ENCODE measurements around the gene UGGT2.
"Not testable (repeated sequence)": the region's sequence is repeated elsewhere in the genome, so short reads cannot be mapped to it uniquely, and the experiment has no call there.

Gene UGGT2

DNA sequence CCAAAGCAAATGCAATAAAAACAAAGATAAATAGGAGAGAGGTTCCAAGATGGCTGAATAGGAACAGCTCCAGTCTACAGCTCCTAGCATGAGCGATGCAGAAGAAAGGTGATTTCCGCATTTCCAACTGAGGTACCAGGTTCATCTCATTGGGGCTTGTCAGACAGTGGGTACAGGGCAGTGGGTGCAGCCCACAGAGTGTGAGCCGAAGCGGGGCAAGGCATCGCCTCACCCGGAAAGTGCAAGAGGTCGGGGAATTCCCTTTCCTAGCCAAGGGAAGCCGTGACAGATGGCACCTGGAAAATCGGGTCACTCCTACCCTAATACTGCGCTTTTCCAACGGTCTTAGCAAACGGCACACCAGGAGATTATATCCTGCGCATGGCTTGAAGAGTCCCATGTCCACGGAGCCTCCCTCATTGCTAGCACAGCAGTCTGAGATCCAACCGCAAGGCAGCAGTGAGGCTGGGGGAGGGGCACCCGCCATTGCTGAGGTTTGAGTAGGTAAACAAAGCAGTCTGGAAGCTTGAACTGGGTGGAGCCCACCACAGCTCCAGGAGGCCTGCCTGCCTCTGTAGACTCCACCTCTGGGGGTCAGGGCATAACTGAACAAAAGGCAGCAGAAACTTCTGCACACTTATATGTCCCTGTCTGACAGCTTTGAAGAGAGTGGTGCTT lies 6.6 kb downstream of the UGGT2 start:
- DNase-seq, result not testable (repeated sequence)

DNA sequence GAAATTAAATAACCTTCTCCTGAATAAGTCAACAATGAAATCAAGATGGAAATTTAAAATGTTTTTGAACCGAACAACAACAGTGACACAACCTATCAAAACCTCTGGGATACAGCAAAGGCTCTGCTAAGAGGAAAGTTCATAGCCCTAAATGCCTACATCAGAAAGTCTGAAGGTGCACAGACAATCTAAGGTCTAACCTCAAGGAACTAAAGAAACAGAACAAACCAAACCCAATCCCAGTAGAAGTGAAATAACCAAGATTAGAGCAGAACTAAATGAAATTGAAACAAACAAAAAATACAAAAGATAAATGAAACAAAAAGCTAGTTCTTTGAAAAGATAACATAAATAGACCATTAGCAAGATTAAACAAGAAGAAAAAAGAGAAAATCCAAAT lies 9.0 kb downstream of the UGGT2 start:
- DNase-seq, result no peak

DNA sequence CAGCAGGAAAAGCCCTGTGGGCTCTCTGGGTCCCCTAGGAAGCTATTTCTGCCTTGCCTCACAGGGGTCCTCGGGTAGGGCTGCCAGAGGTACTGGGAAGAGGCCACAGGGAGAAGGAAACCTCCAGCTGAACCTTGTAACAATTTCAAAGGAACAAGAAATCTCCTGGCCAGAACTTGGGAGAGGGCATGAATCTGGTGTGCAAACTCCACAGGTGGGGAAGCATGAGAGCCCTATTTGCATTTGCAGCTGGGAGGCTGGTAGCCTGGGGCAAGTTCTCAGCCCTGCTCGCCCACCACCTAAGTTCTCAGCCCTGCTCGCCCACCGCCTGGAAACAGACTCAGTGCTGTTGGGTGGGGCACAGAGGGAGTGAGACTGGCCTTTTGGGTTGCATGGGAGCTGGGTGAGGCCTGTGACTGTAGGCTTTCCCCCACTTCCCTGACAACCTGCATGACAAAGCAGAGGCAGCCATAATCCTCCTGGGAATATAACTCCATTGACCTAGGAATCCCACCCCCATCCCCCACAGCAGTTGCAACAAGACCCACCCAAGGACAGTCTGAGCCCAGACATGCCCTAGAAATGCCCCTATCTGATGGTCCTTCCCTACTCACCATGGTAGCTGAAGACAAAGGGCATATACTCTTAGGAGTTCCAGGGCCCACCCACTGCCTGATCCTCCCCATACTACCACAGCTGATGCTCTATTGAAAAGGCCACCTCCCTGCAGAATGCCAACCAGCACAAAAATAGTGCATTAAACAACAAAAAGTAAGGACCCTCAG lies 11.7 kb downstream of the UGGT2 start:
- no peak for DNase-seq

DNA sequence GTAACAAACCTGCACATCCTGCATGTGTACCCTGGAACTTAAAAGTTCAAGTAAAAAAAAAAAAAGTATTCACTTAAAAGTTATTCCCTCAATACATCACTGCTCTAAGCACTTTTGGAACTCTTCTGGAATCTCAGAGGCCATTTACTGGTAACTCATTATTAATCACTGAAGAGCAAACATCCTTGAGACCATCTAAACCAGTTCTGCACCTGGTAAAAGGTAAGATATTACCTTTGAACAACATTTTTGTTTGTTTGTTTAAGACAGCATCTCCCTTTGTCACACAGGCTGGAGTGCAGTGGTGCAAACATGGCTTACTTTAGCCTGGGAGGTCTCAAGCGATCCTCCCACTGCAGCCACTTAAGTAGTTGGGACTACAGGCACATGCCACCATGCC lies 16.7 kb downstream of the UGGT2 start:
- DNase-seq, result no peak

DNA sequence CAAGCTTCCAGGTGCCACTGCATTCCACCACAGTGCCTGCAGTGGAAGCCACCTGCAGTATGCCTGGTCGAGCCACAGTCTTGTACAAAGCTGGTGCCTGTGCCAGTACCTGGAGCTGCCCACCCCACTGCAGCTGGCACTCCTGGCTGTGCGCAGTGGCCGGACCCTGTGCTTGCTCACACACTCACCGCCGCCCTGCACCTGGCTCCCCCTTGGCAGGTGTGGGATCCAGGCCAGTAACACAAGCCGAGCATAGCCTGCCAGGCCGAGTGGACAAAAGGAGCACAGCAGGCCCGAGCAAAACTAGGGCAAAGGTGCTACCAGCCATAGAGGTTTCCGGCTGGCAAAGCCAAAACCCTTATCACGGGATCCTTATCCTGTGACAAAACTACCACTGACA lies 18.5 kb downstream of the UGGT2 start:
- no peak for DNase-seq

DNA sequence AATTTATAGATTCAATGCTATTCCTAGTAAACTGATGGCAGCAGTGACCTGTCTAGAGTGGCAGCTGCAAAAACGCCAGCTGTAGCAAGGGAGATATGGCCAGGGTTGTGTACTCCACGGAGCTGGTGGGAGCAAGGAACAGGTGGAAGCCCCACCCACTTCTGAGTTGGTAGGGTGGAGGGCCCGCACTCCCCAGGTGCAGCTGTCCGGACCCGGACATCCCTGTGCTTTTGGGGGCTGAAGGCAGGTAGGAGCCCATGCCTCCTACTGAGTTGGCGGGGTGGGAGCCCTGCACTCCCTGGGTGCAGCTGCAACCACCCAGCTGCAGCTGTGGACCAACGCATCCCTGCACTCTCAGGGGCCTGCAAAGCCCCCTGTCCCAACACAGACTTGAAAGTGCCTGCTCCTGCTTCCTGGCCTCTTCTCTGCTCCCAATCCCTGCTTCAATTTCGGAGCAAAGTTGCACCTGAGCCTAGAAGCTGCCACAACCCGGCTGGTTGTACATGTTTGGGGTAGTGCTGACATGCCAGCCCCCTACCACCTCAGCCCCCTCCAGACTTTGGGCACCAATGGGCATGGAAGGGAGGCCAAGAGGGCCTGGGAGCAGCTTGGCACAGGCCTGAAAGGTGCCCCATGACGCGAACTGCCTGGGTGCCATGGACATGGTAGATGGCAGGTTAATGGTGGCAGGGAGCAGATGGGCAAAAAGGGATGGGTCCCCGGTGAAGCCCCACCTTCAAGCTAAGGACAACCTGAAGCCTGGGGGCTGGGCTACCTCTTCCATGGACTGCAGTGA lies 19.8 kb downstream of the UGGT2 start:
- DNase-seq, result no peak

DNA sequence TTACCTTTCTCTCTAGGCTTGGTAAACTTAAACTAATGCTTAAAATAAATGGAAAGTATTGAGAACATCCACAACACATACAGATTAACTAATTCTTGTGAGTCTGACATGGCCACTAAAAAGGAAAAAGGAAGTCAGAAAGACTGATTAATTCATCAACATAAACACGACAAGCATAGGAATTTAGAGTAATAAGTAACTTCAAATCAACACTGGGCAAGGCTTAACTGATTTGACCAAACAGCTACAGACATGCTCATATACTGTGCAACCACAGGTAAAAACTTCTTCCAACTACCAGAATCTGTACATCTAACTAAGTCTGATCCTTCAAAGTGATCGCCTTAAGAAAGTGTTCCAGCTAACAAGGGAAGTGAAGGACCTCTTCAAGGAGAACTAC lies 20.5 kb downstream of the UGGT2 start:
- DNase-seq, result no peak

DNA sequence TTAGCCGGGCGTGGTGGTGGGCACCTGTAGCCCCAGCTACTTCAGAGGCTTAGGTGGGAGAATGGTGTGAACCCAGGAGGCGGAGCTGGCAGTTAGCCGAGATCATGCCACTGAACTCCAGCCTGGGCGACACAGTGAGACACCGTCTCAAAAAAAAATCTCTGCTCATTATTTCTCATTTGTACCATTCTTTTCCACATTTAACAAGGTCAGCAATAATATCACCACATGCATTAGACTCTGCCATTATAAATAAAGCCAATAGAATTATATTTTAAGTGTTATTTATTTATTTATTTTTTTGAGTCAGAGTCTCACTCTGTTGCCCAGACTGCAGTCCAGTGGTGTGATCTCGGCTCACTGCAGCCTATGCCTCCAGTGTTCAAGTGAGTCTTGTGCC lies 24.2 kb downstream of the UGGT2 start:
- DNase-seq, result no peak

DNA sequence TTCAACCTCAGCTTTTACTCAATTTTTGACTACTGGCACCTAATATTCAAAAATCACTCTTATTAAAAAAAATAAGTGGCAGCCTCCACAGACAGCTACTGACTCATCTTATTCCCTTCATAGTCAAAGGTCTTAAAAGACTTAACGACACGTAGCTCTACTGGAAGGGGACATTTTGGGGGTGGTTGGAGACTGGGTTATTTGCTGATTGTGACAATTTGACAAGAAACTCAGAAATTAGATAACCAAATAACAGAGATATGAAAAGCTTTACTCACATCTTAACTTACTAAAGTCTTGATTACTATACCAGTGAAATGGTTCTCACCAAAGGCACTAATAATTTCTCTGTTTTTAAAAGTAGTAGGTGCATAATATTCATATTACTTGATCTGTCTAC lies 25.7 kb downstream of the UGGT2 start:
- DNase-seq, result no peak

DNA sequence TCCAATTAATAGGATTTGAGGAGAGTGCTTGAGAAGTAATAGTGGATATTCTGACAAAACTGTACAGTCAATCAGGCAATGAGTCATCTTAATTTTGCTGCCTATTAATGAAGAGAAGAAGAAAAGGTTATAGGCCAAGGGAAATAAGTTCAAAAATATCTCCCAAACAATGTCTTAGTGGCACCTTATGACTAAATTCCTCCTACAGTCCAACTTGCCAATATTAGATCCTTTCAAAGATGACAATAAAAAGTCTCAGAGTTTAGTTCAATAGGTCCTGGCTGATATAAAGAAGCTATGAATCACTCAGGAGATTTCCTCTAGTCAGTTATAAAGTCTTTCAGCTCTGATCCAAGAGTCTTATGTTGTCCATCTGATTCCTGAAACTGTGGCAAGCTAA lies 27.9 kb downstream of the UGGT2 start:
- no peak for DNase-seq

DNA sequence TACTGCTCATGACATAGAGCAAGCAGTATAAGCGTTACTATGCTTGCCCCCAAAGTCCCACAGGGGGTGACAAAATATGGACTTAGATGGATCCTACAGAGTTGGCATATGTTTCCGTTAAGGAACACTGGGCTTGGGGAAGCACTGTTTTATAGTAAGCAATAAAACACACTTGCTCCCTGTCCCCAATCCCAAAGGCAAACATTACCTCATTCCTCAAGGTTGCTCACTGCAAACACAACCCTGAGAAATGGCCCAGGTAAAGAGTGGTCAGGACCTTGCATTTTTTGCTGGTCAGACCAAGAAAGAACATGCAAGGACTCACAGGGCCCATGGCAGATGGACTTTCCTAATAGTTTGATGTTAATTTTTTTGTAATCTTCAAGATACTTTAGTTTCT lies 32.3 kb downstream of the UGGT2 start:
- DNase-seq, result no peak

DNA sequence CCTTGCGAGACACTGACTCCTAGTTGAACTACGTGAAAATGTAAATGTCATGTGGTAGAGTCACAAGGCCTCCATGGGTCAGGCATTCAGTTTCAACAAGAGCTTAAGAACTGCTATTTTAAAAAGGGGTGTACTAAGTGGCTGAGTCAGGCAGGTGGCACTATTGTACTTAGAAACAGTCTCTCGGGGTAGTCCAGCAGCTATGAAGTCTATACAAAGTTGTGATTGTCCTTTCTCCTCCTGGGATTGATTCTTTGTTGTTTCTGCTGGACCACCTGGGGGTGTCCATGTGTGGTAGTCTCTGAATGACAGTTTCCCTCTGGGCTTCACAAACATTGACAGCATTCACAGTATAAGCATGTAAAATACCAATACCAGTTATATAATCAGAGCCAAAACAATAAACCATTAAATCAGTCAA lies 33.0 kb downstream of the UGGT2 start:
- DNase-seq, result peak; percentile 46

DNA sequence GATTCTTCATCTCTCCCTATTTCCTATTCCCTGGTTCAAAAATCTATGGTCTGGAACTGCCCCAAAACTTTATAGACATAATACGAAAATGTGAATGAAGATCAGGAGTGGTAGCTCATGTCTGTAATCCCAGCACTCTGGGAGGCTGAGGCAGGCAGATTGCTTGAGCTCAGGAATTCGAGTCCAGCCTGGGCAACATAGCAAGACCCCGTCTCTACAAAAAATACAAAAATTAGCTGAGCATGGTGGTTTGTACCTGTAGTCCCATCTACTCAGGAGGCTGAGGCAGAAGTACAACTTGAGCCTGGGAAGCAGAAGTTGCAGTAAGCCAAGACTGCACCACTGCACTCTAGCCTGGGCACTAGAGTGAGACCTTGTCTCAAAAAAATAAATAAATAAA lies 35.1 kb downstream of the UGGT2 start:
- DNase-seq, result no peak

DNA sequence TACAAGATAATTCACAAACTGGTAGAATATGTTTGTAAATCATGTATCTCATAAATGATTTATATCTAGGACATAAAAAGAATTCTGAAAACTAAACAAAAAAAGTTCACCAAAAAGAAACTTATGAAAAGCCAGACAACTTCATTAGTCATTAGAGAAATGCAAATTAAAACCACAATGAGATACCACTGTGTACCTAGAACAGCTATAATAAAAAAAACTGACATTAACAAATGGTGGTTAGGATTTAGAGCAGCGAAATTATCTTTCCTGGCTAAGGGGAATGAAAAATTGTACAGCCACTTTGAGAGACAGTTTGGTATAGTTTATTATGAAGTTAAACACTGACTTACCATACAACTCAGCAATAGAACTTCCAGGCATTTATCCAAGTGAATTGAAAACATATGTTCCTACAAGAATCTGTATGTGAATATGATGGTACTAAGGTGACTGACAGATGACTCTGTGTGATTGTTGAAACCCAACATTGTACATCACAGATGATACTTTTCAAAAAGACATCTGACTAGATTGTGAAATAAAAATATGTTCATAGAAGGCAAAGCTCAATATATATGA lies 41.8 kb downstream of the UGGT2 start:
- DNase-seq, result peak; percentile 70

DNA sequence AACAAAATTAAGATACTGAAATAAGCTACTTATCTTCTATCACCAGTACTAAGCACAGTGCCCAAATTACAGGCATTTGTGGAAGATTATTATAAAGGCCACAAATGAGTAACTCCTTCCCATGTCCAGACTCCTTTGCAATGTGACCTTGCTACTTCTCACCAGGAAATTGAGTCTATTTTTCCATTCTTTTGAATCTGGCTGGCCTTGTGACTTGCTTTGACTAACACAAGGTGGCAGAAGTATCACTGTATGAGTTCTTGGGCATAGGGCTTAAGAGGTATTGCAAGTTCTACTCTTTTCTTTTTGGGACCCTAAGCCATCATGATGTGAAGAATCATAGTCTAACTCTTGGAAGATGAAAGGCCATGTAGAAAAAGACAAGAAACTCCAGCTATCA lies 49.9 kb downstream of the UGGT2 start:
- peak; percentile 4 for DNase-seq

DNA sequence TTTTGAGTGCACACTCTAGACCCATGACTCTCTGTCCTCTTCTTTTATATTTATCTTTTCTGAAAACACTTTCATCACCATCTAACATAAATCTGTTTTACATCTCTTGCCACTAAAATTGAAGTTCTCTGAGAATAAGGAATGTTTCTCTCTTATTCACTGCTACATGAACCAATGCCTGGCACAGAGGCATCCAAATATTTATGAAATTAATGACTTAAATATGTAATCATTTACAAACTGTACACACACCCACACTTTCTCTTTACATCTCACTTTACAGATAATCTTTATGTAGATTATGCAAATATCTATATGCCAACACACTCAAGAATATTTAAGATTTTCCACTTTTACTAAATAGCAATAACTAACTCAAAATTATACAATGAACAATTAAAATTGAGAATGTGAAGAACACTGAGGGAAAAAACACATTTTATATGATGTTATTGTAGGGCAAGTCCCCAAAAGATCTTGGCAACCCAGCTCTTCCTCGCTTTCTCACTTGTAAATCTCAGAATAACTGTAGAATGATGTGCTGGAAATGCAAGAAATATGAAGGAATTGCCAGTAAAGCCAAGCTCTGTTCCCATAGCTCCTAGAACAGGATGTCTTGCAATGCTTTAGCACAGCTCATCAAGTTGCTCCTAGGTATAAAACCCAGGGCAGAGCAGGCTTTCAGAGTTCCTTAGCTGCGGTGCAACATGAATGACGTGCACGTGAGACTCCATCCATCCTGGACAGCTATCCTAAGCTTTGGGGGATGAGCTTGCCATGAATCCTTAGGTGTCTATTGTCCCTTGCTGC lies 50.7 kb downstream of the UGGT2 start:
- no peak for DNase-seq

DNA sequence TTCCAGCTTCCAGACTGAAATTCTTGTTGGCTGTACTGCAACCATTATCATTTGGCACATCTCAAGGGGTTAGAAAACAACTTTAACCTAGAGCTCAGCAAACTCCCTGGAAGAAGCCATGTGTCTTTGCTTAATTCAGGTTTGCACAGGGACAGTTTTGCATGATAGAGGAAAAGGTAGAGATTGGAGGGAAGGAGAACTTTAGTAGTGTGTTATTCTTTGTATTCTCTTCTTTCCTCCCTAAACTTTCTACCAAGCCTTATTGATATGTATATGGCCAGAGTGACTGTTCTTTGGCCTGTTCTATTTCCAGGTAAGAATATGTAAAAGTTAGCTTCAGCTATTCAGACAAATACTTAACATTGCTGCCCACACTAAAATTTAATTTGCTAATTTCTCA lies 53.1 kb downstream of the UGGT2 start:
- no peak for DNase-seq

DNA sequence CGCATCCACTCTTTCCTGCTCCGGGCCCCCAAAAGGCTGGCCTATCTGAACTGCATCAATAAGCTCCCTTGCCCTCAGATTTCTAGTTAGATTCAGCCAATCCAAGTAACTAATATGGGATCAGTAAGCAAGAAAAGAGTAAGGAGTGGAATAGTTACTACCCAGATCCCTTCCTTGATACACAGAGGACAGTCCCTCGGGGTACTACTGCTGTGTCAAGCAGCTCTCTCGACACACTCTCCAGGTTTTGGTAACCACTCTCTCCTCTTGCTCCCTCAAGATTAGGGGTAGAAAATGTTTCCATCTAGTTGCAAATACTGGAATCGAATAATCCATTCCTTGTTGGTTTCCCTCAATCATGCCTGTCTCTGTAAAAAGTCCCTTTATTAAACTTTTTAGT lies 65.4 kb downstream of the UGGT2 start:
- no peak for DNase-seq

DNA sequence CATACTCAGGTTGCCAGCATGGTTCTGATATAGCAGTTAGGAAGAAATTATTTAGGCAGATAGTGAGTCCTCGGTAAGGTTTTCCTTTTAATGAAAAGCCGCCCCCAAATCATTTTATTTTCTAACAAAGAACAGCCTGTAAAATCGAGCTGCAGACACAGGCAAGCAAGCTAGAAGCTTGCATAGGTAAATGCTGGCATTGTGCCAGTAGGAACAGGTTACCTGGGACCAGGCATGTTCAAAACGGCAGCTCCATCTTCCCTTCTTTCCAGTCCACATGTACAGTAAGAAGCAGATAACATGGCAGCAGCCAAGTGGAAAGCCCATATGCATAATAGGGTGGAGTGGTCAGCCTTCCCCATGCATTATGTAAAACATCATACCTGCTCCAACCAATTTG lies 71.1 kb downstream of the UGGT2 start:
- no peak for DNase-seq

DNA sequence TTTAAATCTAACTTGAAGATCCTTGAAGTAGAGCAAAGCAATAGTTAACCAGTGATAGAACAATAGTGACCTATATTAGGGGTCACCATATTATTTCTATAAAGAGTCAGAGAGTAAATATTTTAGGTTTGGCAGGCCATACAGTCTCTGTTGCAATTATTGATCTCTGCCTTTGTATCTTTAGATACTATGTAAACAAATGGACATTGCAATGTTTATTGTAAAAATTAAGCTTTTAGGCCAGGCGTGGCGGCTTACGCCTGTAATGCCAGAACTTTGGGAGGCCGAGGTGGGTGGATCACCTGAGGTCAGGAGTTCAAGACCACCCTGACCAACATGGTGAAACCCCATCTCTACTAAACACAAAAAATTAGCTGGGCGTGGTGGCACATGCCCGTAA lies 80.5 kb downstream of the UGGT2 start:
- DNase-seq, result not testable (repeated sequence)

DNA sequence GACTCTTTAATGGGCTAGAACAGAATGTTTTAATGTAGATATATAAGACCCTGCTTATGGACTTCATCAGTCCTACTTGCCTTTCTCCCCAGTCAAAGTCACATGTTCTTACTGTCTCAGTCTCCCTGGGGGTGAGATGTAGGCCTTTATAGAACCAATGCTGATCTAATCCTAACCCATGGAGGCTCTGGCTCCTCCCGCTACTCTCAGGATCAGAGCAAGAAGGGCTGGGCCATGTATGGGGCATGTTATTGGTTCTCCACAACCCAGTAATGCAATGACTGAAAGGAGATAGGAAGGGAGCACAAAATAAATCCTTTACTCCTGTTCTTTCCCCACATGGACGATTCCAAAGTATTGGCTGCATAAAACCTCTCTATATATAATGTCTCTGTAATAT lies 82.3 kb downstream of the UGGT2 start:
- DNase-seq, result no peak

DNA sequence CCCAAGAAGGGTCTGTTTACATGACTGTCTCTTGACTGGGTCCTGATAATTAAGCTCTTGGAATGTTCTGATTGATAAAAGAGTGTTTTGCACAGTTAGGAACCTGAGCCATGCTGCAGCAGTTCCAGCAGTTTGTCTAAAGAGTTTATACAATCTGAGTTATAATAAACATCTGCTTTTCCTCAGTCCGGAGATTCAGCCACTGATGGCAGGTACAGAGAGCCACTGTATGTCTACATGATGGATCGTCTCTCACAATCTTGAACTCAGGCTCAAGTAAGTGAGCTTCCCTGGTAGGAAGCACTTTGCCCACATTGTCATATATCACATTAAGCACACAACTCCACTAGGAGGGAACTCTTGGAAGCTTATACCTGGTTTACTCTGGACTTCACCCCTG lies 84.3 kb downstream of the UGGT2 start:
- no peak for DNase-seq

DNA sequence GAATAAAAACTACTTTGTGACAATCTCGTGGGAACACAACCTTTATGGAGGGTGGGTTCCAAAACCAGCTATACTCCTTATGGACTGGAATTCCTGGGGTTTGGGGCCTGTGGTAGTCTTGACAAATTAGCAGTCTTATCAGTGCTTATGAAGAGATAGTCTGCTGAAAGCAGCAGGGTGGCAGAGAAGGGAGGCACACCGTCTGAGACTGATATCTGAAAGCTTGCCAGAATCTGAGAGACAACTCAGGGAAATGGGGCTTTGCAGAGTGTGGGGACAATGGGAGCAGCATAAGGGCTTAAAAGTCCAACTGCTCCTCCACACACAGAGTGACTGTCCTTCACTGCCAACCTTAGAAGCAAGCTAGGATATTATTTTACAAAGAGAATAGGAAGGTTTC lies 95.9 kb downstream of the UGGT2 start:
- DNase-seq, result no peak
